SH-SY5Y (cell line): ENCODE data around the gene PRCP.

Experiments
- GATA2 ChIP-seq: IDR thresholded peaks from 2 replicates; pipeline ENCODE4 v1.6.1; 2011; ENCODE audit warnings: mild to moderate bottlenecking, low read depth, low read length
- GATA3 ChIP-seq: IDR thresholded peaks from 2 replicates; pipeline ENCODE4 v1.6.1; 2011; ENCODE audit warnings: low read depth, mild to moderate bottlenecking, low read length, moderate library complexity

GRCh38 chr11:82854242-82854641 lies 46.0 kb downstream of the PRCP start:
- TF ChIP-seq GATA3 (no peak), GATA2 (no peak)
